Measurements from ENCODE around the gene CACNA1B.

DNA sequence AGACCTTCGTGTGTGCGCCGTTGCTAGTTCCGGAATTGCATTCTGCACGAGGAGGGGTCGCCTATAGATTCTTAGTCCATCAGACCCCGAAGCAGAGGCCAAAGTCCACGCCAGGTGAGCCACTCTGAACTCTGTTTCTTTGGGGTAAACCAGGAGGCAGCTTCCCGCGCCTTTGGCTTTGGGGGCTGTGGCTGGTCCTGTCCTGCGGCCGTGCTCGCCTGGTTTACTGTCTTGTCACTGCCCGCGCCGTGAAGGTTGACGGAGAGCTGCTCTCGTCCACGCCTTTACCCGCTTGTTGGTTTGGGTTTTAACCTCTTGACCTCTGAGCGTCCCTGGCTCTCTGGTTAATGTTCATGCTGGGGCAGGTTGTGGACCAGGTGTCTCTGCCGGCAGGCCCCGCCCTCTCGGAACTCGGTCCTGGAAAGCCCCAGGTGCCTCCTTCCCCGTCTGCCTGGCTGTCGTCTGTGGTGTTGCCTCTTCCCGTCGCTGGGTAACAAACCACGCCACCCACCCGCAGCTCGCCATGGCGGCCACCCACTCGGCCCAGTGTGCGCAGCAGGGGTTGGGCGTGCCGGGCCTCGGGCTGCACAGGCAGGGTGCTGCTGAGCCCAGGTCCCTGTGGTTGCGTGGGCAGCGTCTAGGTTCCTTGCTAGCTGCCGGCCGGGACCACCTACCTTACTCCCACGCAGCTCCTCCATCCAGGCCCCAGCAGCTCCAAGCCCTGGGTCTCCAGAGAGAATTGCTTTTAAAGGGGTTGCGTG is 44.6 kb upstream of the CACNA1B start:
- TF ChIP-seq CTCF (conservative IDR thresholded peaks at IDR 0.05 in 1 of 2, IDR thresholded peaks at IDR 0.05 in 1 of 2; ENCODE audit: extremely low read depth in 1 of 2, insufficient read depth in 1 of 2, low read depth in 1 of 2, low read length in 2 of 2), result no peak
- TF ChIP-seq EZH2 (IDR thresholded peaks at IDR 0.05; ENCODE audit: borderline replicate concordance, low read length), result no peak

Data from mammary epithelial cell (primary cell).